Stimulated activated CD4-positive, alpha-beta T cell treated with anti-CD3 and anti-CD28 coated beads, Interleukin-15, amount 100 ng/mL, for 1 hour (primary cell): ENCODE results near the gene ARFGEF3.
"Not testable (repeated sequence)": the region's sequence is repeated elsewhere in the genome, so short reads cannot be mapped to it uniquely, and the experiment has no call there.

ENCODE experiments used
- DNase-seq, 2 donors: peaks; one replicate each; pipeline ENCODE4 v3.0.0-alpha.2; 2020; ENCODE audit warnings: low read depth in 1 of 2, low spot score in 1 of 2

Gene ARFGEF3

GRCh38 chr6:138212530-138212929 is 50.8 kb downstream of the ARFGEF3 start:
- DNase-seq: not testable (repeated sequence)

- DNase-seq: no peak
These were observed 53.5 kb downstream of the ARFGEF3 start for GRCh38 chr6:138215093-138215782.

GRCh38 chr6:138218449-138218848 is 56.7 kb downstream of the ARFGEF3 start, which contains the start of gene PBOV1:
Gene PBOV1, minus strand, starts transcription at chr6:138218491. Its CDS starts 96 bp downstream, at chr6:138218395.
- DNase-seq: no peak

- DNase-seq: no peak
These were observed 57.7 kb downstream of the ARFGEF3 start for GRCh38 chr6:138219398-138219797.

- no peak for DNase-seq
These were observed 58.2 kb downstream of the ARFGEF3 start for GRCh38 chr6:138219901-138220300.

GRCh38 chr6:138222901-138223546 is 61.3 kb downstream of the ARFGEF3 start:
- DNase-seq: no peak

- no peak for DNase-seq
These were observed 64.2 kb downstream of the ARFGEF3 start for GRCh38 chr6:138225953-138226352.

GRCh38 chr6:138226700-138227315 is 65.1 kb downstream of the ARFGEF3 start:
- no peak for DNase-seq

- no peak for DNase-seq
These were observed 65.6 kb downstream of the ARFGEF3 start for GRCh38 chr6:138227316-138227781.

GRCh38 chr6:138229072-138229471 is 67.3 kb downstream of the ARFGEF3 start:
- DNase-seq: no peak

GRCh38 chr6:138229663-138230179 is 68.0 kb downstream of the ARFGEF3 start:
- DNase-seq: no peak

- no peak for DNase-seq
These were observed 68.5 kb downstream of the ARFGEF3 start for GRCh38 chr6:138230221-138230620.

GRCh38 chr6:138230759-138231380 is 69.1 kb downstream of the ARFGEF3 start:
- DNase-seq: no peak

GRCh38 chr6:138231381-138231886 is 69.7 kb downstream of the ARFGEF3 start:
- DNase-seq: no peak

GRCh38 chr6:138234363-138234762 is 72.6 kb downstream of the ARFGEF3 start:
- no peak for DNase-seq

GRCh38 chr6:138235205-138235604 is 73.5 kb downstream of the ARFGEF3 start:
- DNase-seq: no peak

- no peak for DNase-seq
These were observed 74.0 kb downstream of the ARFGEF3 start for GRCh38 chr6:138235693-138236092.

- no peak for DNase-seq
These were observed 75.7 kb downstream of the ARFGEF3 start for GRCh38 chr6:138237463-138237862.

- no peak for DNase-seq
These were observed 76.6 kb downstream of the ARFGEF3 start for GRCh38 chr6:138238368-138238767.

- DNase-seq: no peak
These were observed 78.0 kb downstream of the ARFGEF3 start for GRCh38 chr6:138239774-138240173.
